GM13976 (cell line): ENCODE data around the gene PARP6.

ENCODE experiments used
- DNase-seq: peaks from one replicate; pipeline ENCODE4 v3.0.0; 2012; ENCODE audit warnings: low spot score
- CTCF ChIP-seq: IDR thresholded peaks from 2 replicates; pipeline ENCODE4 v1.5.1; 2012; ENCODE audit warnings: borderline replicate concordance, mild to moderate bottlenecking; ENCODE audit not compliant: insufficient read depth; ENCODE audit errors: extremely low read depth, missing control alignments, control extremely low read depth
- in situ Hi-C: fragments of 300-500 bp; cut with MboI; formaldehyde crosslinking; loops from one replicate; pipeline ENCODE4 v1.12.0; 2022; ENCODE audit warnings: low sequenced_read_pairs, mixed read lengths, inconsistent platforms; ENCODE audit not compliant: unreplicated experiment

PARP6 gene

GRCh38 chr15:72302955-72303354 is 30.6 kb upstream of the PARP6 start:
- no peak for DNase-seq
- in situ Hi-C loops = loop anchor here (10.0 kb wide), 1 partner anchor 372 kb away; no protein-coding TSS in a partner anchor
- no peak for TF ChIP-seq CTCF

GRCh38 chr15:72289597-72290325 is 17.4 kb upstream of the PARP6 start:
- no peak for DNase-seq
- TF ChIP-seq CTCF = no peak
- in situ Hi-C loops = no loop called here

GRCh38 chr15:72288796-72289596 is 16.6 kb upstream of the PARP6 start:
- DNase-seq = no peak
- no peak for TF ChIP-seq CTCF
- in situ Hi-C loops = no loop called here

- TF ChIP-seq CTCF = peak; percentile 22
- DNase-seq = peak; percentile 43
- in situ Hi-C loops = no loop called here
Measured at GRCh38 chr15:72285927-72286516, 13.7 kb upstream of the PARP6 start.

- DNase-seq = no peak
- in situ Hi-C loops = no loop called here
- TF ChIP-seq CTCF = no peak
Measured at GRCh38 chr15:72285402-72285801, 13.0 kb upstream of the PARP6 start.

- DNase-seq = no peak
- in situ Hi-C loops = no loop called here
Measured at GRCh38 chr15:72284781-72285180, 12.4 kb upstream of the PARP6 start.

More at GRCh38 chr15:72284781-72285180, 12.4 kb upstream of the PARP6 start:
- no peak for TF ChIP-seq CTCF
